T-helper 2 cell treated with Interferon-gamma antibody and Interleukin-4, amounts not matched to agents 5 μg/mL and 100 μg/mL, for 36 hours (primary cell): ENCODE measurements around the gene KRTAP5-11.
"Not testable (repeated sequence)": the region's sequence is repeated elsewhere in the genome, so short reads cannot be mapped to it uniquely, and the experiment has no call there.

Experiments
- DNase-seq: peaks from one replicate; pipeline ENCODE4 v3.0.0; 2021; ENCODE audit warnings: low spot score
- H3K27ac Mint-ChIP-seq: one replicate; pipeline ENCODE4 v1.8.0; 2021; ENCODE audit warnings: mild to moderate bottlenecking, mixed read lengths
- H3K27me3 Mint-ChIP-seq: one replicate; pipeline ENCODE4 v1.8.0; 2021; ENCODE audit warnings: low read depth, mixed read lengths
- H3K36me3 Mint-ChIP-seq: one replicate; pipeline ENCODE4 v1.8.0; 2021; ENCODE audit warnings: low read depth, mixed read lengths
- H3K4me1 Mint-ChIP-seq: one replicate; pipeline ENCODE4 v1.8.0; 2021; ENCODE audit warnings: low read depth, mixed read lengths
- H3K4me3 Mint-ChIP-seq: one replicate; pipeline ENCODE4 v1.8.0; 2022; ENCODE audit warnings: mild to moderate bottlenecking, moderate library complexity, mixed read lengths
- H3K9me3 Mint-ChIP-seq: one replicate; pipeline ENCODE4 v1.8.0; 2021; ENCODE audit warnings: mixed read lengths

The KRTAP5-11 gene

GRCh38 chr11:71604798-71605488 is 22.3 kb upstream of the KRTAP5-11 start:
- not testable (repeated sequence) for H3K4me3 Mint-ChIP-seq, H3K36me3 Mint-ChIP-seq, H3K27ac Mint-ChIP-seq, H3K4me1 Mint-ChIP-seq, H3K9me3 Mint-ChIP-seq
- H3K27me3 Mint-ChIP-seq, result peaks cover 29% of the 10 kb centered on the region
- peak; percentile 17 for DNase-seq

- H3K4me3 Mint-ChIP-seq, H3K27ac Mint-ChIP-seq, DNase-seq, H3K9me3 Mint-ChIP-seq, H3K36me3 Mint-ChIP-seq, H3K4me1 Mint-ChIP-seq: not testable (repeated sequence)
- H3K27me3 Mint-ChIP-seq, result peaks cover 20% of the 10 kb centered on the region
These were observed 20.5 kb upstream of the KRTAP5-11 start for GRCh38 chr11:71603221-71603620.

GRCh38 chr11:71589546-71589920 is 6.9 kb upstream of the KRTAP5-11 start:
- not testable (repeated sequence) for H3K36me3 Mint-ChIP-seq, H3K27me3 Mint-ChIP-seq, H3K4me3 Mint-ChIP-seq, DNase-seq, H3K27ac Mint-ChIP-seq, H3K4me1 Mint-ChIP-seq, H3K9me3 Mint-ChIP-seq

- H3K9me3 Mint-ChIP-seq, H3K27me3 Mint-ChIP-seq, H3K4me1 Mint-ChIP-seq, H3K36me3 Mint-ChIP-seq, H3K4me3 Mint-ChIP-seq, H3K27ac Mint-ChIP-seq: not testable (repeated sequence)
- DNase-seq, result peak; percentile 57
These were observed 6.3 kb upstream of the KRTAP5-11 start for GRCh38 chr11:71588822-71589545.

- not testable (repeated sequence) for DNase-seq, H3K9me3 Mint-ChIP-seq, H3K4me3 Mint-ChIP-seq, H3K27me3 Mint-ChIP-seq, H3K4me1 Mint-ChIP-seq, H3K36me3 Mint-ChIP-seq, H3K27ac Mint-ChIP-seq
These were observed 5.6 kb upstream of the KRTAP5-11 start for GRCh38 chr11:71588314-71588713.

- not testable (repeated sequence) for H3K9me3 Mint-ChIP-seq, DNase-seq, H3K36me3 Mint-ChIP-seq, H3K27me3 Mint-ChIP-seq, H3K4me1 Mint-ChIP-seq, H3K27ac Mint-ChIP-seq, H3K4me3 Mint-ChIP-seq
These were observed 3.0 kb upstream of the KRTAP5-11 start for GRCh38 chr11:71585673-71586072.

GRCh38 chr11:71582969-71583368 is 294 bp upstream of the KRTAP5-11 start:
- H3K36me3 Mint-ChIP-seq, H3K9me3 Mint-ChIP-seq, H3K4me3 Mint-ChIP-seq, H3K27ac Mint-ChIP-seq, H3K4me1 Mint-ChIP-seq, DNase-seq, H3K27me3 Mint-ChIP-seq: not testable (repeated sequence)

- peaks cover 4% of the 10 kb centered on the region for H3K27me3 Mint-ChIP-seq
- no peak overlapping the region for H3K4me3 Mint-ChIP-seq
- H3K4me1 Mint-ChIP-seq, result peaks cover 1% of the 10 kb centered on the region
- no peak for DNase-seq
- H3K9me3 Mint-ChIP-seq, result no peaks in the 10 kb centered on the region
- H3K36me3 Mint-ChIP-seq, result no peaks in the 10 kb centered on the region
- no peak overlapping the region for H3K27ac Mint-ChIP-seq
These were observed 849 bp downstream of the KRTAP5-11 start for GRCh38 chr11:71581826-71582225.

GRCh38 chr11:71580057-71581003 is 2.3 kb downstream of the KRTAP5-11 start:
- Mint-ChIP-seq H3K9me3 (no peaks in the 10 kb centered on the region), H3K27ac (no peak overlapping the region)
- no peak for DNase-seq

GRCh38 chr11:71579513-71579912 is 3.2 kb downstream of the KRTAP5-11 start:
- not testable (repeated sequence) for H3K4me3 Mint-ChIP-seq, H3K27ac Mint-ChIP-seq, DNase-seq, H3K36me3 Mint-ChIP-seq, H3K9me3 Mint-ChIP-seq, H3K27me3 Mint-ChIP-seq, H3K4me1 Mint-ChIP-seq

More at GRCh38 chr11:71580057-71581003, 2.3 kb downstream of the KRTAP5-11 start:
- no peaks in the 10 kb centered on the region for H3K36me3 Mint-ChIP-seq
- H3K4me3 Mint-ChIP-seq, result no peak overlapping the region
- H3K4me1 Mint-ChIP-seq, result peaks cover 1% of the 10 kb centered on the region
- H3K27me3 Mint-ChIP-seq, result peaks cover 7% of the 10 kb centered on the region

- H3K4me1 Mint-ChIP-seq, result peaks cover 1% of the 10 kb centered on the region
- no peak overlapping the region for H3K4me3 Mint-ChIP-seq
- no peaks in the 10 kb centered on the region for H3K9me3 Mint-ChIP-seq
- H3K36me3 Mint-ChIP-seq, result no peaks in the 10 kb centered on the region
- peaks cover 7% of the 10 kb centered on the region for H3K27me3 Mint-ChIP-seq
- no peak for DNase-seq
- H3K27ac Mint-ChIP-seq, result no peak overlapping the region
These were observed 5.1 kb downstream of the KRTAP5-11 start for GRCh38 chr11:71577469-71578004.

- H3K9me3 Mint-ChIP-seq, H3K4me1 Mint-ChIP-seq, DNase-seq, H3K27me3 Mint-ChIP-seq, H3K36me3 Mint-ChIP-seq, H3K27ac Mint-ChIP-seq, H3K4me3 Mint-ChIP-seq: not testable (repeated sequence)
These were observed 5.8 kb downstream of the KRTAP5-11 start for GRCh38 chr11:71576688-71577465.

GRCh38 chr11:71575723-71576424 is 6.8 kb downstream of the KRTAP5-11 start:
- Mint-ChIP-seq H3K36me3 (no peaks in the 10 kb centered on the region), H3K27me3 (peaks cover 5% of the 10 kb centered on the region), H3K27ac (no peak overlapping the region), H3K9me3 (no peaks in the 10 kb centered on the region), H3K4me1 (peaks cover 1% of the 10 kb centered on the region), H3K4me3 (no peak overlapping the region)
- no peak for DNase-seq
